Embryonic facial prominence (tissue), 1 donor: Measurements from ENCODE around the gene CPXM2.

Experiments used
- DNase-seq: peaks from one replicate; pipeline ENCODE4 v3.0.0-alpha.2; 2016; ENCODE audit errors: extremely low spot score

CPXM2 gene

DNA sequence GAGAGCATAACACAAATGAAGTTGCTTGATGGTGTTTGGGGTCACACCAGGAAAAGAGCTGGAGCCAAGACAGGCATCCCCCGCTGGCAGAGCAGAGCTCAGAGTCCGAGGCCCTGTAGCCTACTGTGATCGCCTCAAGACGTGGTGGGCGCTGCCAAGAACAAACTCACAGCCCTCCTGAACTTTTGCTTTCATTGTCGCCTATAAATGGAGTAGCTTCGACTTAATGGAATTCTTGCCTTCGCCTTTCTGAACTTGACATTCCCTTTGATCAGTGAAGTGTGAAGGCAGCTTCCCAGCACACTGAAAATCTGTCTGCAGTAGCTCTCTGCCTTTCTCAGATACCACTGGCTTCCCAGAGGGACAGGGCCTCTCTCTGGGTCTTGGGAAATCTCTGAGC lies 21.3 kb downstream of the CPXM2 start:
- DNase-seq, result no peak

DNA sequence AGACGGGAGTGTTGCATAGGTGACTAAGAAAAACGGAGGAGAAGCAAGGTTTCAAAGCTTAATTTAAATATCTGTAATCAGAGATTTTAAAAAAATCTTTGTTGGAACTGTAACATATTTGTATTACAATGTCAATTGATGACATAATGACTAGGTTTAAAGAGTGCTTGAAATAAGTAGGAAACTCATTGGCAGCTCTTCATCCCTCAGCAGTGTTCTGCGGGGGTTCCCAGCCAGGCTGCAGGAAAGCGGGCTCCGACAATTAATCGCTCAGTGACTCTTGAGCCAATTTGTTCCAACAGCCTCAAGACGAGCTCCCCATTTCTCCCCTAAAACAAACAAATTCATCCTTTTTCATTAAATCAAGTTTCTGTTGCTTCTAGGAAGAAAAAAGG lies 22.6 kb downstream of the CPXM2 start:
- no peak for DNase-seq

DNA sequence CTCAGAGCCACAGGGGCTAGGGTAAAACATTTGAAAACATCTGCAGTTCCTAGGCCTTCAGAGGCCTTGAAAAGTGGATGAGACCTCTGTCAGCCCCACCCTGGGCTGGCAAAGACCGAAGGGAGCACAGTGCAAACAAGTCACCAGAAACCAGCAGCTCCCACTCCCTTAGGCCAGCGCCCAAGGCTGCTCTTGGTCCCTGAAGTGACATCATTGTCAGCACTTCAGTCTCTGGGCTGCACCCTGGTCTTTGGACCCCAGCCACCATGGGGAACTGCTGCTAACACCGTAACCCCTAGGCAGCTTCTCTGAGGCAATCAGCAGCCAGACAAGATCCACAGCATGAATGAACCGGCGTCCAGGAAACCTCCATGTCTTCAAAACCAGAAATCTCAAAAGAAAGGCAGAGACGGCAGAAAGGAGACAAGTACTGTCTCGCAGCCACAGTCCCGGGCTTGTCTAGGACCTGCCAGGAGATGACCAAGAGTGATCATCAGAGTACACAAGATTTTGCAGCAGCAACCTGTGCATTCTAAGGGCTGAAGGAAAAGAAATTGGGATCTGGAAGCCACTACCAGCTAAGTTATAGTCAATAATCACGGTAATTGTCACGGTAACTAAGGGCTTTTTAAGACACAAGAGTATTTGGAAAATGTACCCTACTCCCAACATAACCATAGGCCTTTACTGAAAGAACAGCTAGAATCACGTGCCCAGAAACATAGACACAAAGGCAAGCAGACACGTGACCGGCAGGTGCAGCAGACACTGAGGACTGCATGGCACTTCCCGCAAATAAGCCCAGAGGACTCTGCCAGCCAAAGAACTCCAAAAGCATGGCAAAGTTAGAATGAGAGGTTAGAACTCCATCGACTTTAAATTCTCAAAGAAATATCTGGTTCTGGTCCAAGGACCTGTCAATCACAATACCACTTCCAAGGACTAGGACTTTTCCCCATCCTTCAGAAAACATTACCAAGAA lies 23.3 kb downstream of the CPXM2 start:
- no peak for DNase-seq

DNA sequence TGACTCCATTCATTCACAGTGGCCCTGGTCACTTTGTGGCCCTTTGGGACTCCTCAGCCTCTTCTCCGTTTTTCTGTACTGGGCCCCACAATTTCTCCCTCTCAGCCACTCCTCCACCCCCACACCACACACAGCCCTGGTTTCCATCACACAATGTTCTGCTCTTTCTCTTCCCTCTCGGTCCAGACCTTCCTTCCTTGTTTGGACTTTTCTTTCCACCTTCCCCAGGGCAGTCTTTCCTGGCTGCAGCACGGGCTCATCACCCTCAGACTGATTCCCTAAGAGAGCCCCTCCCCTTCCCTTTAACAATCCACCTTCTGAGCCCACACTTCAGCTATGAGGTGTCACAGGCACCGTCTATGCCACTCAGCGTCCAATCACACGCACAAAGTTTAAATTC lies 25.7 kb downstream of the CPXM2 start:
- DNase-seq, result no peak

DNA sequence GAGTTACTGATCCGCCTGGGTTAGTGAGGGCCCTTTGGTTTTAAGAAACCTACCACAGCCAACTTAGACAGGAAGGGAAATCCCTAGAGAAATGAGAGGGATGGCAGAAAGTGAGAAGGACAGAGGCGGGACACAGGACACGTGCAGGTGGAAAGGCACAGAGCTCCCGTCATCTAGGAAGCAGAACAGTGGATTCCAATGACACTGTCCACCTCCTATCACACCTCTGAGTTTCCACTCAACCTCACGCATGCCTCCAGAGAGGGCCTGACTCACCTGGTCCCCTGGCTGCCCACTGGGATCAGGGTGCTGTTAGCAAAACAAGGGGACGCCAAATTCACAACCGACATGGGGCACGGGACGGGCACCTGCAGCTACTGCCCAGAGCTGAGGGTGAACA lies 26.3 kb downstream of the CPXM2 start:
- no peak for DNase-seq

DNA sequence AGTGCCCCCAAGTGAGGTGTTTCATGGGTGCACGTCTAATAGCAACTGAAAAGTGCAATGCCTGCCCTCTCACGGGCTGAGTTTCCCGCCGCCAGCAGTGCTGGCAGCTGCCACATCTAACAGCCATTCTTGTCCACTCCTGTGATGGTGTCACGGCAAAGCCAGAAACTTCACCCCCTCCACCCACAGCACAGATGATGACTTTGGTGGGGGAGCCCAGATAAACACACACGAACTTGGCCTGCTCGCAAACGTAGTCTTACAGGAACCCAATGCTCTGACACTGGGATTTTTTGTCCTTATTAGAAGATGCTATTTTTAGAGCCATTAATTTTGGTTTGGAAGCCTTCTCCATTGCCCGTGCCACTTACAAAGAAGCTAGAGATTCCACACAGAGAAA lies 26.7 kb downstream of the CPXM2 start:
- DNase-seq, result no peak

DNA sequence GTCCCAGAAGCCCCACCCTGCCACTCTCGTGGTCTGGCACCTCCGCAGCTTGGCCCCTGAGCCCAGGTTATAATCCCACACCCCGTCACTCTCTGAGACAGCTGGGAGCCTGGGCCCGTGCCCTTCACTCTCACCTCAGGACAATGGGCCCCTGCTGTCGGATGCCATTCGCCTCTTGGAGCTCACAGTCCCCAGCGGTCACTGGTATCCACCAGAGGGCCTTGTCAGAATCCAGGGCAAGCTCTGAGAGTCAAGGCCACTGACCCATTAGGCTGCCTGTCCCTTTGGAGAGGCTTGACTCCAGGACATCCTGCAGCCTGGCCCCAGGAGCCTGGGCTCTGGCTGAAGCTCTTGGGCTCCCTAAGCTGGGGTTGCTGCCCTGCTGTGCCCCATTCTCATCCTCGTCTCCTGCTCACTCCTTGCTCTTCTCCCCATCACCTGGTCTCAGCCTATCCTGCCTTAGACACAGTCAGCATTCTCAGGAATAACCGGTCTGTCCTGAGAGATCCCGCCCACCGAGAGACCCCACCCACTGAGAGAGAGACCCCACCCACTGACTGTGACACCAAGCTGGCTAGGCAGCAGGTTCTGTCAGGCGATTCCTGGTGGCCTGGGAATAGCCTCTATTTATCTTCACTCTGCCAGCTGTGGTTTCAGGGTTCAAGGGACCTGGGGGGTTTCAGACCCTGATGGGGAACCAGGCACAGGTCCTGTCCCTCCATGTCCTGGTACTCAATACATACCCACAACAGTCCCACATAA lies 27.7 kb downstream of the CPXM2 start:
- no peak for DNase-seq

DNA sequence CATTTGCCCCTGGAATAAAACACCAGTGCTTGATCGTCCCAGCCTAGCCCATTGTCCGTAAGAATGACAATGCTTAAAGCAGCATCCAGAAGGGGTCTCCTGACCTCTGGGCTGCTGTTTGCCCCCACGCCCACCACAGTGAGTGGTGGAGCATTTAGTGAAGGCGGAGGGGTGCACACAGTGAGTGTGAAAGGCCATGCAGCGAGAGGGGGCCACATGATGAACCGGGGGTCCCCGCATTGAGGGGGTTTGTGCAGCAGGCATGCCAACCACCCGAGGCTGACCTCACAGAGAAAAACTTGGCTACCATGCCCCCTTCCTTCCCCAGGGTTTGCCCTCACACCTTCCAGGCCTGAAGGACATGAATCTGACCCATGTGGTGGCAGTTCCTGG lies 28.4 kb downstream of the CPXM2 start:
- no peak for DNase-seq

DNA sequence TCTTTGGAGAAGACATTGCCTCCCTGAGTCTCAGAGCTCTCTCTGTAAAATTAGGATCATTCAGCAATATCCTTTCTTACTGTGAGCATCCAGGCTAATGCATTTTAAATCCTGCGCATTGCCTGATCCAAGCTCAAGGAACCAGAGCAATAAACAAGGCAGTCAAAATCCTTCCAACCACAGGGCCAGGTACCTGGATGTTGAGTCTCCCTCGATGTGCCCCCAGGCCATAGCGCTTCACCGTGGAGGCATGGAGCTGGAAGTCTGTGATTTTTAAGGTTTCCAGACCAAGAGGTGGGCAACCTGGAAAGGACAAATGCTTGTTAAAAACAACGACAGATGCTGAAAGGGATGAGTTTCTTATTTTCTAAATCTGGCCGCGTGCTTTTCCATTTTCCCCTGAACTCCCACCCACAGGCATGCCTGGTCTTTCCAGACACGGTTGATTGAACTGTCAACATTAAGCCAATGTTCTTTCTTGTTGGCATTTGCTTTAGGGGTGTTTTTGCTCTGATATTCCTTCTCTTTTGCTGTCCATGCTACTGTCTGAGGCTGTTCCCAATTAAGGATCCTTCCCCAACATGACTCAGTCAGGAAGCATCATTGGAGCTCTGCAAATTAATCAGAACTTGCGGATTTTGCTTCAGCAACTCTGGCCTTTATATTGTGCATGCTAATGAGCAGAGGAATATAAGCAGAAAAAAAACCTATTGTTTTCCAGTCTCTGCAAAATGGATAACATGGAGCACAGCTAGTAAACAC lies 29.0 kb downstream of the CPXM2 start:
- no peak for DNase-seq

DNA sequence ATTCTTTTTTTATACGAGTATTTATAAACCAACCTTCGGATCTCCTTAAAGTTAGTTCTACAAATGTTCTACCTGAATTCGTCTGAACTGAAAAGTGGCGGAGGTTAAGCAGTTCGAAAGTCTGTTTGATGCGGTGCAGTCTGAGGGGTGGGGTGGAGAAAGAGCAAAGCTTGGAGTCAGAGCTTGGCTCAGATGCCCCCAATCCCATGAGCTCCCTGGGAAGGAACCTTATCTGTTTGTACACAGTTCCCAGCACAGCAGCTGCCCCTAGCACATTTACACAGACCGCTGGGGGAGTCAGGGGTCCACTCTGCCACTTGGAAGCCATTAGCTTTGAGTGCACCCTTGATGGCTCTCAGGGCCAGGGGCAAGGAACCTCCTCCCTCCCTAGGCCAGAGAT lies 30.8 kb downstream of the CPXM2 start:
- DNase-seq, result no peak

DNA sequence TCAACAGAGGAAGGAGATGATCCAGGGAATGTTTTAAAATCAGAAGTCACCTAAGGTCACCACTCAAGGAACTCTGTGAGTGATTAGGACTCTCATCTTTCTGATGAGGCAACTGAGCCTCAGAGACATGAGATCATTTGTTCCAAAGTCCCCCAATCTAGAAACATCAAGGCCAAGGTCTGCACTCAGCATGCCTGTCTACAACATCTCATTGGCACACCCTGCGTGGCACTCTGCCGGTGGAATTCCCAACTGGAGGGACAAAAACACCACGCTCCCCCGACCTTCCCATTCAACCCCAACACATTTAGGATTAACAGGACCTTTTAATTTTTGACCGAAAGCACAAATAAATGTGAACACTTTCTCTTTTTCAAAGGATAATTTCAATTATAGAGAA lies 31.4 kb downstream of the CPXM2 start:
- no peak for DNase-seq

DNA sequence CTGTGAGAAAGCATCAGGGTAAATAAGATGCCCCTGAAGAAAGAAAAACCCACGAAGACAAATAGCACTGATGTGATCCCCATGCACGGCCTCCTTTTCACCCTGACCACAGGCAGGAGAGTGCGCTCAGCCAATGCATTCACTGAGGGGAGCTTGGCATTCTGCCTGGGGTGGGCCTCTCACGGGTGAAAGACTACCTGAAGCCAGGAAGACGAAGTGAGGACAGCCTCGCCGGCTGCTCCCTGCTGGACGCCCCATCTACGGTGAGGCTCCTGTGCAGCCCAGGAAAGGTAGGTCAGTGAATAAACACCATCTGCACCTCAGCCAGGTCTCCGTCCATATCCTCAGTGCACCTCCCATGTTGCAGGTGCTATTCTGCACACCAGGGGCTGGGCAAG lies 32.0 kb downstream of the CPXM2 start:
- no peak for DNase-seq

DNA sequence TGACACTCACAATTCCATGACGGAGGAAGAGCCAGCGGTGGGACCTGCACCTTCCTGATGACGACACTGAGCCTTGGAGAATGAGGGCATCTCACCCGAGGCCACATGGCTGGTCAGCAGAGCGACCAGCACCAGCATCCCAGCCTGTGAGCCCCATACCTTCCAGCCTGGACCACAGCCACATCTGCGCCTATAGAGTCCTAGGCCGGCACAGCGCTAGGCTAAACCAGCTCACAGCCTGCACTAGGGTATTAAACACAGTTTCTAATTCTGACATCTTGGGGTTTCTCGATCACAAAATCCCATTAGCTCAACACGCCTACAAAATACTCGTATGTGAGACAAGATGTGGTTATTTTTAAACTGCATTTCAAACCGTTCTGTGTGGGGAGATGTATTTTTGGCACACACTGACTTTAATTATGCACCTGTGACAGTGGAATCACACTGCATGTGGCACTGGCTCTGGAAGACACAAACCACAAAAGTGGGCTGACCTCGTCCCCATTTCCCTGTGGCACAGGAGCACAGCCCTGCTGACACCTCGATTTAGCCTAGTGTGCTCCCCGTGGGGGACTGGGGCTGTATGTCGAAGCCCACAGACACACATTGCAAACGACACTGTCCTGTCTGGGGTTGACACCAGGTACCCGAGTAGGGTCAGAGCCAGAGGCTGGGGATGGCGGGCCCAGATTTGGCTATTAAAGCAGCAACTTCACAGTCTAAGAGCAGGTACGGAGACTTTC lies 32.5 kb downstream of the CPXM2 start:
- DNase-seq, result no peak

DNA sequence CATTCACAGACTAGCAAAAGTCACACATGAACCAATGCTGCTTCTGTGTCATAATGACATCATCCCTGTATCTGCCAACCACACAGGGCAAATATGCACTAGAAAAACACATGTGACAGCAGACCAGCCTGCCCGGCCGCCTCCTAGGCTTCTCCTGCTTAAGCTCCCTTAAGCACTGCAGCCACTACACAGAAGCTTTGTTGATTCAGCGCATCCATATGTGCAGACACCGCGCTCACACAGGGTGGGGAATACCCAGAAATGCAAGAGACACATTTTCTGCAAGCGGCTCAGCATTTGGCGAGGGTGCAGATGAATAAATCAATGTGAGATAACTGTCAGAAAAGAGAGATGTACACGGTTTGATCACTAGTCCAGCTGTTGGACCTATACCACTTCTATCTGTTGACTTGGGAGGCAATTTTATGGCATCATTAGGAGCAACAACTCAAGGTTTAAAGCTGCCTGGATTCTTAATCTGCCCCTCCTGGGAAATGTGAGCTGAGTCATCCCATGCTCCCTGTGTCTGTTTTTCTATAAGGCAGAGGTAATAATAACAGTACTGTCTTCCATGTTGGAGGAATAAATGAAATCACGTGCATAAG lies 33.4 kb downstream of the CPXM2 start:
- no peak for DNase-seq

DNA sequence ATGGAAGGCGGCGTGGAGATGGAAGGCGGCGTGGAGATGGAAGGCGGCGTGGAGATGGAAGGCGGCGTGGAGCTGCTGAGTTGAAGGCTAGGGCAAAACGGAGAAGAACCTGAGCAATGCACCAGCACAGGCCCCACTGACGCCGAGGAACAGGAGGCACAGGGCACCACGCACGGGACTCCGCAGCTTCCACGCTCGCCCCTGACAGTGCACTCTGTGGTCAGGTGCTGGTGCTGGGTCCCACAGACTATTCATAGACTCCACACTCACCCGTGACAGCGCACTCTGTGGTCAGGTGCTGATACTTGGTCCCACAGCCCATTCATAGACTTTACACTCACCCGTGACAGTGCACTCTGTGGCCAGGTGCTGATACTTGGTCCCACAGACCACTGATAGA lies 34.0 kb downstream of the CPXM2 start:
- DNase-seq, result no peak

DNA sequence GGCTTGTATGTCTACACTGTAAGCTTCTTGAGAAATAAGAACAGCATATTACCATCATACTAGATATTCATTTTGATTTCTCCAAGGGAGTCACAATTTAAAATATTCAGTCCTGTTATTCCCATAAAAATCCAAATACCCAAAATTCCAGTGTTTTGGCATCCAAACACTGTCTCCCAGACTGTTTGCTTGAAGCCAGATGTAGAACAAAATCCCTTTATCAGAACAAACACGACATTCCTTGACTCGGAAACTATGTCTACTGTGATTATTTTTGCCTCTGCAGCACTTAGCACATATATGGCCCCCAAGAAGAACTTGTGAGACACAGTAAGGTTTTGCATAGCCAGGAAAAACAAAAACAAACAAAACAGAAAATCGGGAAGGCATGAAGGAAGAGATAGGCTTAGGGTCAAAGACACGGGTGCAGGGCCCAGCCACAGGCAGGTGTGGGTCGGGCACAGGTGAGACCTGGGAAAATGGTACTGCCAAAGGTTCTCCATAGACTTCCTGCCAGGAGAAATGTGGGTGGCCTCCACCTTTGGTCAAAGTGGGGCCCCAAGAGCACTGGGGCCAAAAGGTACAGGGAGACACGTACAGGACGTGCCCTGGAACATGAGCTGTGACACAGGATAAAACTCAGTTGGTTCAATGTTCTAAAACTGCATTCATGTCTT lies 36.5 kb downstream of the CPXM2 start:
- DNase-seq, result no peak

DNA sequence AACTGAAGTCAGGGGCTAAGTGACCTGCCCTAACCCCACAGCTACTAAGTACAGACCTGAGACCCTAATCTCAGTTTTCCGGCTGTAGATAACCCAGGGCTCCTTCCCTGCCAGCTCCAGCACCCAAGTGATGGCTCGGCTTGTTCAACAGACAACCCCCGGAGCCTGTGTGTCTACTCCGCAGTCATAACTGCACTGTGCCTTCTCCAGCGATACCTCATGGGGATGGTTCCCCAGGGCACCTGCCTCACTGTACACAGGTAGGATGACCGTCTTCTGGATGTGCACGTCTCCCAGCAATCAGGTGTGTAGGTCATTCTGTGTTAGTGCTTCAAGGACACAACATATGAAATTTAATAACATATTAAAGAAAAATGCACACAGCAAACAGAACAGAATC lies 37.1 kb downstream of the CPXM2 start:
- DNase-seq, result no peak

DNA sequence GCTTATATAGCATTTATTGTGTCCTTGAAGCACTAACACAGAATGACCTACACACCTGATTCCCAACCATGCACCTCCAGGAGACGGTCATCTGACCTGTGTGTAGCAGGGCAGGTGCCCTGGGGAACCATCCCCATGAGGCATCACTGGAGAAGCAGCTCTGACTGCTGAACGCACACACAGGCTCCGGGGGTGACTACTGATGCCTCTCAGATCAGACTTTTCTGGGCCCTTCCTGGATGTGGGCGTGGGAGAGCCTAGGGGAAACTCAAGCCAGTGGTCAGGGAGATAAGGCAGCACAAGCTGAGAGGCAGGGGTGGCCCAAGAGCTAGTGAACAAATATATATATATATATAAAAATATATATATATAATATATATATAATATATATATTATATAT lies 37.6 kb downstream of the CPXM2 start:
- no peak for DNase-seq

DNA sequence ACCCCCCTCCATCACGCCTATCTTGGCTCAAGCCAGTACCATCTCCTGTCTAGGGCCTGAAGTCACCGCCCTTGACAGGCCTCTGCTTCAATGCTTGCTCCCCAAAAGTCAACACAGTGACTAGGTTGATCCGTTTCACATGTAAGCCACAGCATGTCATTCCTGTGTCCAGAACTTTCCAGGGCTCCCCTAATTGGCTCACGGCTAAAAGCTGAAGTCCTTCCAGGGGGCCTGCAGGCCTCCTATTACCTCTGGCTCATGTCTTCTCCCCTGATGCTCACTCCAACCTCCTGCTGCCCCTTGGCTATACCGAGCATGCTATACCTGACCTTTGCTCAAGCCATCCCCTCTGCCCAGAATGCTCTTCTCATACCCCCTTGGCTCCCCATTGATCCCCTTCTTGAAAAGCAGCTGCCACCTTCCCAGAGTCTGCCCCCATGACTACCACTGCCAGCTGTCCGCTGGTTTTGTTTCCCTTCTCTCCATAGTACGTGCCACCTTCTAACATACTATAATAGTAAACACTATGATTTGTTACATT lies 39.1 kb downstream of the CPXM2 start:
- DNase-seq, result no peak
